GM19467 (cell line): ENCODE results near the gene ZSCAN10.
"Not testable (repeated sequence)": the region's sequence is repeated elsewhere in the genome, so short reads cannot be mapped to it uniquely, and the experiment has no call there.

ENCODE experiments used
- ATAC-seq: cut with Tn5 transposase; IDR thresholded peaks from one replicate; pipeline ENCODE4 v1.9.1; 2021; ENCODE audit warnings: mild to moderate bottlenecking, moderate library complexity; ENCODE audit not compliant: unreplicated experiment

Gene ZSCAN10

DNA sequence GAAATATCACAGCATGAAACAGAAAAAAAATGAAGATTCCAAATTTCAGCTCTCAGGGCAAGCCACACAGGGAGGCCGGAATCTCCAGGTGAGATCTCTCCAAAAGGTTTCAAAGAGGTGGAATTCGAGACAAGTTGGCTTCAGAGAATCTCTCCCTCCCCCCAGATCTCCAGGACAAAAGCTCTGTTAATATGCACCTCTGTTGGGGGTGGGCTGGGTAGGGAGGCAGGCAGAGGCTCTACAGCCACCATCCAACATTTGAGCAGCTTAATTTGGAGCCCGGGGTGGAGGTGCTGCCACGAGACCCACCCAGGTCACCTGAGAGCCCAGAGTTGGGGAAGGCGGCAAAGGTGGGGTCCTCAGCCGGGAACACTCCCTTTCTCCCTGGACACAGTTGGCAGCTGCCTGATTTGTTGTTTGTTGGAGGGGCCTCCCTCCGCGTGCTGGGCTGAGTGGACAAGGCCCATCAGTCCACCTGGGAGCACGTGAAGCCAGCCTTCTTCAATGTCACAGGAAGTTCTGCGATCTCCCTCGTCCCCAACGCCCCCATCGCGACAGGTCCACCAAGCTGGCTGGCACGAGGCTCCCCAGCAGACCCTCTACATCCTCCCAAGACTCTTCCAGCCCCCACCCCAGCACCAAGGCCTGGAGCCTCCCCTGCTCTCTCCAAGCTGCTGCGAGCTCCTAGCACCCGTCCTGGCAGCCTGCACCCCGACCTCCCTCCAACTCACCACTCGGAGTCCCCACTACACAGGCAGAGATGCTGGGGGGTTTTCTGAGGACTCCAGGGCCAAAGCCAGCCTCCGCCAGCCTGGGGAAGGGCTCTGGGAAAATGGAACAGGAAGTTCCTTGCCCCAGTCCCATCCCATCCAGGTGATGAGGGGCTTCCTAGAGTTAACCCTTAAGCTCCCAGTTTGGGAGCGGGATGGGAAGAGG lies at the start of gene ZSCAN10:
ZSCAN10 (minus strand) TSS at position 836 of the 936 bp plus-strand sequence. CDS start 6,357 bp downstream, outside the sequence.
- no peak for ATAC-seq

DNA sequence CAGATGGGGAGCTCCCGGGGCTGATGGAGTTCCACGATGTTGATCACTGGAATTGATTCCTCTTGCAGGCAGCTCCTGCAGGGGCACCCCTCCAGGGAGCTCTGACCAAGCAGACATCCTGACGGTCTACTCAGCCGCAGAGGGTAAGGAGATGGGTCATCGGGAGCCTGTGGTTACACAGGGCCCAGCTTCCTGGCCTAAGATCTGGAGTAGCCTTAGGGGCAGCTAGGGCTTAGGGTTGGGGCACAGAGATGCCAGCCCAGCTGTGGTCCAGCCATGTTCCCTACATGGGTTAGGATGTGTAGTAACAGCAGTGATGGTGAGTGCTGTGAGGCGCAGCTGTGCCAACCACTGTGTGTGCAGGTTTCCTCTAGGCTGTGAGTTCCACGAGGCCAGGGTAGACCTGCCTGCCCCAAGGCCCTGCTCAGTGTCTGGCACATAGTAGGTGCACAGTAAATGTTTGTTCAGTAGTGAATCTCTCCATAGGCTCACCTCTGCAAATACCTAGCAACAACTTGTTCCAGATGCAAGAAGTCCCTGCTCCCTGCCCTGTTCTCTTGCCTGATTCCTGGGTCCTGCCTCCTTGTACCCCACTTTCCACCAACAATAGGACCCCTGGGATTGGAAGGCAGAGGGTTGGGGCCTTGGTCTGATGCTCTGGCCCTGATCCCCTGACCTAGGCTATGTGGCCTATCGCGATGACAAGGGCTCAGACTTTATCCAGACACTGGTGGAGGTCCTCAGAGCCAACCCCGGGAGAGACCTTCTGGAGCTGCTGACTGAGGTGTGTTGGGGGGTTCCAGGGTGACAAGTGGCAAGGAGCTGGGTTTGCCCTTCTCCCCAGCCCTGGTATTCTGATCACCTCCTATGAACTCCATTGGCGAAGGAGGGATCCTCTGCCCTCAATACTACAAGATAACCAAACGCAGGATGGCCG lies 49.4 kb upstream of the ZSCAN10 start:
- ATAC-seq: no peak

DNA sequence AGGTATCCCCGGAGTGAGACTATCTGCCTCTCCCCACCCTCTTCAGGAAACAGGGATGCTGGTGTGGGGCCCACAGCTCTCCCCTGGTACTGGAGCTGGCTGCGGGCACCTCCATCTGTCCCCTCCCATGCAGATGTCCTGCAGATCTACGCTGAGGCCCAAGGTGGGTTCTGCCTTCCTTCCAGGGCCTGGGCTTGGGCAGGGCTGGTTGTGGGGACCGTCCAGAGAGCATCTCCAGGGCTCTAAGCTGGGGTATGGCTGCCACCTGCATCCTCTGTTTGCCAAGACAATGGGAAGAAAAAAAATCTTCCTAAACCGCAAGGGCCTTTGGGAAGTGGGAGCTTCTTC lies 48.6 kb upstream of the ZSCAN10 start:
- ATAC-seq: no peak

DNA sequence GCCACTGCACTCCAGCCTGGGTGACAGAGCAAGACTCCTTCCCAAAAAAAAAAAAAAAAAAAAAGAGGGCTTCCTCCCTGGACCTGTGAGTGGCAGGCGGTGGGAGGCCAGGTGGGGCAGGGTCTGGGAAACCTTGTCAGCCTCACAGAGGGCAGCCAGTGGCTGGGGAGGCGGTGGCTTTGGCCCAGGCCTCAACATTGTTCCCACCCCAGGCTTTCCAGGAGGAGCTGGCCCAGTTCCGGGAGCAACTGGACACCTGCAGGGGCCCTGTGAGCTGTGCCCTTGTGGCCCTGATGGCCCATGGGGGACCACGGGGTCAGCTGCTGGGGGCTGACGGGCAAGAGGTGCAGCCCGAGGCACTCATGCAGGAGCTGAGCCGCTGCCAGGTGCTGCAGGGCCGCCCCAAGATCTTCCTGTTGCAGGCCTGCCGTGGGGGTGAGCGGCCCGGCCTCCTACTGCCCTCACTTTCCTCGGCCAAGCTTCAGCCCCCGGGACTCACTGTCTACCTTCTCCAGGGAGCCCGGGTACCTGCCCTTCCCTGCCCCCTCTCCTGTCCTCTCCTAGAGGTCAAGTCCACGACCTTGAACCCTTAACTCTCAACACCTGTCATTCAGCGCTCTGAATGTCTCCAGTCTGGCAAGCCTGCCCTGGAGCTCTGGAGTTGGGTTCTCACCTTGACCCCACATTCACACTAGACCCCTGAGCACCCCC lies 48.1 kb upstream of the ZSCAN10 start:
- ATAC-seq: no peak

DNA sequence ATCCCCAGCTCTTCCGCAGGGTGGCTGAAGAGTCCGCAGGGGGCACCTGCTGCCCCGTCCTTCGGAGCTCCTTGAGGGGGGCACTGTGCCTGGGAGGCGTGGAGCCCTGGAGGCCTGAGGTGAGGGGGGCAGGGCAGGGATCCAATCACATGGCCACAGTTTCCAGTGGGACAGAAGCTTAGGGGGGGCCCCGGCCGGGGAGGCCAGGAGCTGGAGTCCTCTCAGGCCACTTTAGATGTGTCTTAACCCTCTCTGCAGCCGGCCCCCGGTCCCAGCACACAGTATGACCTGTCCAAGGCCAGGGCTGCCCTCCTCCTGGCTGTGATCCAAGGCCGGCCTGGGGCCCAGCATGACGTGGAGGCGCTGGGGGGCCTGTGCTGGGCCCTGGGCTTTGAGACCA lies 46.6 kb upstream of the ZSCAN10 start:
- no peak for ATAC-seq

DNA sequence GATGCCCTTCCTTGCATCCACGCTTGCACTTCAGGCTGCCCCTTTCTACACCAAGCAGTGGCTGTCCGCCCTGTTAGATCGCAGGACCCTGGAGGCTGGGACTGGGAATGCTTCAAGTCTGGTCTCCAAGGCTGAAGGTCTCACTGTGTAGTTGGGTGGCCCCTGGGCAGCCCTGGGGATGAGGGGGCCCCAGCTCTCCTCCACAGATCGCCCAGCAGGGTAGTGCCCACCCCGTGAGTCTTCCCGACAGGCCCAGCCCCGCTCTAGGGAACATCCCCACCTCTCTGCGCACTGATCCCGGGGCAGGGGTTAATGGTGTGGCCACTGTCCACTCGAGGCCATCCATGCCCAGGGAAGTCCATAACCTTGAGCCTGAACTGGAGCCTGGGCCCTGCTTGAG lies 46.1 kb upstream of the ZSCAN10 start:
- ATAC-seq: no peak

DNA sequence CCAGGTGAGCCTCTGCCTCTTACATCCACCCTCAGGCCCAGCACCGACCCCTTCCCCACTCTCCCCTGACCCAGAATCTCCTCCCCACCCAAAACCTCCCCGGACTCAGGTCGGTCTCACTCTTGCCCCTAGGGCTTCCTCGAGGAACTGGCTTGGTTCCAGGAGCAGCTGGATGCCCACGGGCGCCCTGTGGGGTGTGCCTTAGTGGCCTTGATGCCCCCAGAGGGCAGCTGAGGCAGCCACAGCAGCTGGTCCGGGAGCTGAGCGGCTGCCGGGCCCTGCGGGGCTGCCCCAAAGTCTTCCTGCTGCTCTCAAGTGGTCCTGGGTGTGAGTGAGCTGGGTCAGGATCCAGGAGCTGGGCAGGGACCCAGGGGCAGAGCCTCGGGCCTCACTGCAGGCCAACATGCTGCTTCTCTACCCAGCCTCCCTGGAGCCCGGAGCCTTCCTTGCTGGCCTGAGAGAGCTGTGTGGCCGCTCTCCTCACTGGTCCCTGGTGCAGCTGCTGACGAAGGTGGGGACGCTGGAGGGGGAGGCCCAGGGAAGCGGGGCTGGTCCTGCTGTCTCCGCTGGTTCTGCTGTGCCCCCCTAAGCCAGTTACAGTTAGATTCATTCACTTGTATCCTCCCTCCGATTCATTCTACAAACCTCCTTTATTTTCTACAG lies 45.4 kb upstream of the ZSCAN10 start:
- ATAC-seq: no peak

DNA sequence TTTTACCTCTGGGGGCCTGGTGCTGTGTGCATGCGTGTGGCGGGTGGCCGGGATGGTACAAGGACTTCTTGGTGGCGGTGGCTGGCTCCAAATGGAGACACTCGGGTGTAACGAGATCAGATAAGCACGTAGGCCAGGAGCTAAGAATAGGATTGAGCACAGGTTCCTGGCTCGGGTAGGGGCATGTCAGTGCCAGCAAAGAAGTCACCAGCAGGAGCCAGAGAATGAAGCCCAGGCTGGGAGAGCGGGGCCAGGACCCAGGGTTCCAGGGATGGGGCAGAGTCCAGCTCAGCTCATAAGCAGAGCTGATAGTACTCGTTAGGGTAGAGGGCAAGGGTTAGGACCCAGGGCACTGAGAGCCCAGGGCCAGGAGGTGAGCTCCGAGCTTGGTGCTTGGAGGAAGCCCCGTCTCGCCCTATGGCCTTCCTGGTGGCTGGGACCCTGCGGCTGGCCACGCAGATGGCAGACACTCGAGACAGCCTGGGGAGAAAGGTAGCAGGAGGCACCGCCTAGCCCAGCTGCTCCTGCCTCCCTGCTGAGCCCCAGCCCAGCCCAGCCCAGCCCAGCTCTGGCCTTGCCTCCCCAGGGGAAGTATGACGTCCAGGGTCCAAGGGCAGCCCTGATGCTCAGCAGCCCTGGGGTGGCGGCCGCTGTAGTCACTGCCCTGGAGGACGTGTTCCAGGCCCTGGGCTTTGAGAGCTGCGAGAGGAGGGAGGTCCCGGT lies 44.7 kb upstream of the ZSCAN10 start:
- no peak for ATAC-seq

DNA sequence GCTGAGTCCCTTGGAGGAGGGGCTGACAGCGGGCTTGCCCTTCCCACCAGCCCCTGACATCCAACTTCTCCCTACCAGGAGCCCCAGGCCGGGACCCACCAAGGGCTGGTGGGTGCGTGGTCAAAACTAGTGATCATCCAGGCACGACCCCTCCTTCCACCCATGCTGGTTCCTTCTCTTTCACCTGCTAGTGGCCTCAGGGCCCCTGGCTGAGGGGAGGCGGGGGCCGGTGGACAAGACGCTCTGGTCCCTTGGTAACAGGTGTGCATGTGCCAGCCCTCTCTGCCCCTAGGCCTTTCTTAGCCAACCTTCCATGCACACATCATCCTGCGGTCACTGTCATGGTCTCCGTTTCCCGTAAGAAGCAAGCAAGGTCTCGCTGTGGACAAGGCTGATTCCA lies 44.1 kb upstream of the ZSCAN10 start:
- no peak for ATAC-seq

DNA sequence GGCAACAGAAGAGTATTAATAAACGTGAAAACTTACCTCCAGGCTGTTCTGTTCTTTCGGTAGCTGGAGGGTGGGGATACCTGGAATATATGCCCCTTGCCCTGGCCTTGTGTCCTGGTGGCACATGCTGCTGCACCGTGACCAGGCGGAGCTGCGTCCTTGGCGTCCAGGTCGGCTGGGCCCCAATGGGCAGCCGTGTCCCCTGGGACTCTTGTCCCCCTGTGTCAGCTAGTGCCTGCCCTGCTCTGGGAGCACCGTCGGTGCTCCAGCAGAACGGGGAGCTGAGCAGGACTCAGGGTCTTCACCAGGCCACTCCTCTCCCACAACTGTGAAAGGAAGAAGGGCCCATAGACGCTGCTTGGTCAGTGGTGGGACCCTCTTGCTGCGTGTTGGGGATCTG lies 43.7 kb upstream of the ZSCAN10 start:
- no peak for ATAC-seq

DNA sequence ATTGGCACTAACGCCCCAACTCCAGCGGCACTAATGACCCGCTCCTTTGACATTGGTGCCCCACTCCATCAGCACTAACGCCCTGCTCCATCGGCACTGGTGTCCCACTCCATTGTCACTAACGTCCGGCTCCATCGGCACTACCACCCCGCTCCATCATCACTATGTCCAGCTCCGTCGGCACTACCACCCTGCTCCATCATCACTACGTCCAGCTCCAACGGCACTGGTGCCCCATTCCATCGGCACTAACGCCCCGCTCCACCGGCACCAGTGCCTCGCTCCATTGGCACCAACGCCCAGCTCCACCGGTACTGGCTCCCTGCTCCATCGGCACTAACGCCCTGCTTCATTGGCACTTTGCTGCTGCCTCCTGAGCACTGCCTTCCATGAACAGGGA lies 43.2 kb upstream of the ZSCAN10 start:
- ATAC-seq: no peak

DNA sequence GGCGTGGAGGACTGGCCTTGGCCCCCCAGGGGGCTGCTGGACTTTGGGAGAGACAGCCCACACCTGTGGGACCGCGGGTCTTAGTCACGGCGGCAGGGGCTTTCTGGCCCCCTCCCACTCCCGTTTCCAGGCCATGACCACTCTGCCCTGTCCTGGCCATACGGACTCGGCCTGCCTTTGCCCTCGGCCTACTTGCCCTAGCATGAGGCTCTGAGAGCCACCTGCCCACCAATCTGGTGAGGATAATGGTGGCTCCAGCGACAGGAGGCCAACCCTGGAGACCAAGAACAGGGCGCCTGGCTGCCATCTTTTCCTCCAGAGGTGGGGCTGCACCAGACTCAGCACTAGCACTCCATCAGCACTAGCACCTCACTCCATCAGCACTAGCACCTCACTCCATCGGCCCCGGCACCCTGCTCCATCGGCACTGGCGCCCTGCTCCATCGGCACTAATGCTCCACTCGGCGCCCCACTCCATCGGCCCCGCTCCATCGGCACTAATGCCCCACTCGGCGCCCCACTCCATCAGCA lies 42.8 kb upstream of the ZSCAN10 start:
- no peak for ATAC-seq

DNA sequence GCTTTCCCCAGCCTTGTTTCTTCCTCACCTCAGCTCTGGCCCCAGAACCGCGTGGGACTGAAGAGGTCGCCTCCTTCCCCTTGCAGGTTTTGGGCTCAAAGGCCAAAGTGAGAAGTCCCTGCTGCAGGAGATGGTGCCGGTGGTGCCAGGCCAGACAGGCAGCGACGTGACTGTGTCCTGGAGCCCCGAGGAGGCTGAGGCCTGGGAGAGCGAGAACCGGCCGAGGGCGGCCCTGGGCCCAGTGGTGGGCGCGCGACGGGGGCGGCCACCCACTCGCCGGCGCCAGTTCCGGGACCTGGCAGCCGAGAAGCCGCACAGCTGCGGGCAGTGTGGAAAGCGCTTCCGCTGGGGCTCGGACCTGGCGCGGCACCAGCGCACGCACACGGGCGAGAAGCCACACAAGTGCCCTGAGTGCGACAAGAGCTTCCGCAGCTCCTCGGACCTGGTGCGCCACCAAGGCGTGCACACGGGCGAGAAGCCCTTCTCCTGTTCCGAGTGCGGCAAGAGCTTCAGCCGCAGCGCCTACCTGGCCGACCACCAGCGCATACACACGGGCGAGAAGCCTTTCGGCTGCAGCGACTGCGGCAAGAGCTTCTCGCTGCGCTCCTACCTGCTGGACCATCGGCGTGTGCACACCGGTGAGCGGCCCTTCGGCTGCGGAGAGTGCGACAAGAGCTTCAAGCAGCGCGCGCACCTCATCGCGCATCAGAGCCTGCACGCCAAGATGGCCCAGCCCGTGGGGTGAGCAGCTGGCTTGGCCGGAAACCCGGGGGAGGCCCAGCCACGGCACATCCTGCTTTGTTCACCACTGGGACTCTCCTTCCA lies 41.7 kb upstream of the ZSCAN10 start:
- ATAC-seq: no peak

DNA sequence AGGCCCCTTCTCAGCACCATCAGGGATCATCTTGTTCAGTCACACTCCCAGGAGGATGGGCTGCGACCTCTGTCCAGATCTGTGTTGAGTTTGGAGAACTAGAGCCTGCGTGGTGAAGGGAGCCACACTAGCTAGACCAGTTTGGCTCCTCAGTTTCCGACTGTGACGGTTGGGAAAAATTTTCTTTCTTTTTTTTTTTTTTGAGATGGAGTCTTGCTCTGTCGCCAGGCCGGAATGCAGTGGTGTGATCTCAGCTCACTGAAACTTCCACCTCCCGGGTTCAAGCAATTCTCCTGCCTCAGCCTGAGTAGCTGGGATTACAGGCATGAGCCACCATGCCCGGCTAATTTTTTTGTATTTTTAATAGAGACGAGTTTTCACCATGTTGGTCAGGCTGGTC lies 40.5 kb upstream of the ZSCAN10 start:
- ATAC-seq: not testable (repeated sequence)

DNA sequence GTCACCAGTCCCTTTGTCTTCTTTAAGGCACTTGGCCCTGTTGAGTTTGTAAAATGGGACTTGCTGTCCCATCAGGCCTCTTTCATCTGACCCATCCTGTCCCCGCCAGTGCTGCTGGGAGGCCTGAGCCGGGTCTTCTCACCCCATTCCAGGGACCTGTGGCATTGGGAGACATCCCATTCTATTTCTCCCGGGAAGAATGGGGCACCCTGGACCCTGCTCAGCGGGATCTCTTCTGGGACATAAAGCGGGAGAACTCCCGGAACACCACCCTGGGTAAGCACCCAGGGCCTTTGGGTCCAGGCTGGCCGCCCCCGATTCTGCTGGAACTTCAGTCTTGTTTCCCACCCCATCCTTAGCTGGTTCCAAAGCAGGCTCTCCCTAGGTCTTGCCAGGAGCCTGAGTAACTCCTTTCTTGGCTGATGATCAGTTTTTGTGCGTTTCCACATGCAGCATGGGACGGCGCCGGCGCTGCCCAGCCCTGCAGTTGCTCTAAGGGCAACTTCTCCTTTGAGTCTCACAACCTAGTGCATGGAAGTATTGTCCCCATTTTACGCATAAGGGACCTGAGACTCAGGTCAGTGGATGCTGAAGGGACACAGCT lies 39.8 kb upstream of the ZSCAN10 start:
- ATAC-seq: no peak

DNA sequence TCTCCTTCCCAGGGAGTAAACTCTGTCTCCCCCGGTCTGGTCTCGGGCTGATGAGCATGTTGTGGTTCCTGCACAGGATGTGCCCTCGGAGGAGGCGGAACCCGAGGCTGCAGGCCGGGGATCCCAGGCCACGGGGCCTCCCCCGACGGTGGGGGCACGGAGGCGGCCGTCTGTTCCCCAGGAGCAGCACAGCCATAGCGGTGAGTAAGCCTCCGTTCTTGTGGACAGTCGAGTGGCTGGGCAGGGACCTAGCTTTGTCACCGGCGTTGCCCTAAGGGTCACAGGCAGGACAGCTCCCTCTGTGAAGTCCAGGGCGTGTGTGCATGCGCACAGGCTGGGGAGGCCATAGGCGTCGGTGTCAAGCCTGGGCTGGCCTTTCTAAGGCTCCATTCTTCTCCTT lies 39.2 kb upstream of the ZSCAN10 start:
- no peak for ATAC-seq

DNA sequence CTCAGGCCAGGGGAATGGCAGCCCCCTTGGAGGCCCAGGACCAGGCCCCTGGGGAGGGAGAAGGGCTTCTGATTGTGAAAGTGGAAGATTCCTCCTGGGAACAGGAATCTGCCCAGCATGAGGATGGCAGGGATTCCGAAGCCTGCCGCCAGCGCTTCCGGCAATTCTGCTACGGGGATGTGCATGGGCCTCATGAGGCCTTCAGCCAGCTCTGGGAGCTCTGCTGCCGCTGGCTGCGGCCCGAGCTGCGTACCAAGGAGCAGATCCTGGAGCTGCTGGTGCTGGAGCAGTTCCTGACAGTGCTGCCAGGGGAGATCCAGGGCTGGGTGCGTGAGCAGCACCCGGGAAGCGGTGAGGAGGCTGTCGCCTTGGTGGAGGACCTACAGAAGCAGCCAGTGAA lies 38.2 kb upstream of the ZSCAN10 start:
- no peak for ATAC-seq

DNA sequence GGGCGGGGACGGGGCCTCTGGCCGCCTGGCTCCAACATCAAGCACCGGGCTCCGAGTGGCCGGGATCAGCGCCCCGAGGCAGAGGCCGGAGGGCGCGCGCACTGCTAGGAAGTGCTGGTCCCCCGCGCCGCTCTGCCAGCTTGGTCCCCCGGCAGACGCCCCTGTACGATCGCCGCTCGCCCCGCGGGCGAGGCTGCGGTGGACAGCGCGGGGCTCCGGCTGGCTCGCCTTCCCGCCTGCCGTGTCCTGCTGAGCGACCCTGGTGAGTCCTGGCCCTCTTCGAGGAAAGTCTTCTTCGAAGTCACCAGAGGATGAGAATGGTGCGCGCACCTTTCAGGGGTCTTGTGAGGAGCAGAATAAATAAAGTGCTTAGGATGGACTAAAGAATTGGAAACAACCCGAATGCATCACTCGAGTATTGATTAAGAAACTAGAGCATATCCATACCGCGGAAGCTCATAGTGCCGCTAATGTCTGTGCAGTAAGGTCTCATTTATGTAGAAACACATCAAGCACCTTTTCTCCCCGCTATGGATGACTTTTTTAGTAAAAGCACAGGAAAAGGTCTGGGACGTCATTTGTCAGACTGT lies 36.1 kb upstream of the ZSCAN10 start:
- no peak for ATAC-seq
